ACC112 (cell line): ENCODE measurements around the gene BLMH.

ENCODE experiments used
- H2AFZ ChIP-seq: fragments of 200-600 bp; sonication (generic); one replicate; pipeline ENCODE4 v1.6.0; 2017; ENCODE audit warnings: antibody characterized with exemption, low read length; ENCODE audit not compliant: unreplicated experiment
- H3K27ac ChIP-seq: fragments of 200-600 bp; sonication (generic); 2 replicates; pipeline ENCODE4 v1.5.1; 2014; ENCODE audit warnings: low read depth, mild to moderate bottlenecking, antibody characterized with exemption, low read length, moderate library complexity
- H3K27me3 ChIP-seq: fragments of 200-600 bp; sonication (generic); 2 replicates; pipeline ENCODE4 v1.6.1; 2014; ENCODE audit warnings: mild to moderate bottlenecking, antibody characterized with exemption, low read length, moderate library complexity, mixed read lengths; ENCODE audit not compliant: insufficient read depth
- H3K36me3 ChIP-seq: fragments of 200-600 bp; sonication (generic); 2 replicates; pipeline ENCODE4 v1.6.1; 2016; ENCODE audit warnings: mild to moderate bottlenecking, antibody characterized with exemption, low read length, moderate library complexity, mixed read lengths; ENCODE audit not compliant: insufficient read depth
- H3K4me1 ChIP-seq: fragments of 200-600 bp; sonication (generic); one replicate; pipeline ENCODE4 v1.6.1; 2016; ENCODE audit warnings: low read length, mixed read lengths; ENCODE audit not compliant: insufficient read depth, unreplicated experiment, control insufficient read depth
- H3K4me3 ChIP-seq: fragments of 200-600 bp; sonication (generic); 2 replicates; pipeline ENCODE4 v1.5.1; 2014; ENCODE audit warnings: mild to moderate bottlenecking, low read depth, low read length
- H3K79me2 ChIP-seq: fragments of 200-600 bp; sonication (generic); one replicate; pipeline ENCODE4 v1.6.0; 2016; ENCODE audit warnings: low read length; ENCODE audit not compliant: control insufficient read depth, unreplicated experiment, insufficient read depth

Gene BLMH

GRCh38 chr17:30249460-30249859, 42.3 kb downstream of the BLMH start:
- Histone ChIP-seq H2AFZ (no peak overlapping the region), H3K4me1 (peaks cover 10% of the 10 kb centered on the region), H3K27me3 (no peaks in the 10 kb centered on the region)

GRCh38 chr17:30248786-30249185, 43.0 kb downstream of the BLMH start:
- Histone ChIP-seq H3K79me2 (no peaks in the 10 kb centered on the region), H3K4me3 (no peak overlapping the region), H3K27ac (no peak overlapping the region), H3K4me1 (peaks cover 10% of the 10 kb centered on the region), H3K27me3 (no peaks in the 10 kb centered on the region), H3K36me3 (peaks cover 25% of the 10 kb centered on the region), H2AFZ (no peak overlapping the region)

More at GRCh38 chr17:30249460-30249859, 42.3 kb downstream of the BLMH start:
- no peaks in the 10 kb centered on the region for H3K79me2 ChIP-seq
- no peak overlapping the region for H3K4me3 ChIP-seq
- no peak overlapping the region for H3K27ac ChIP-seq
- peaks cover 25% of the 10 kb centered on the region for H3K36me3 ChIP-seq

GRCh38 chr17:30246460-30246859, 45.3 kb downstream of the BLMH start:
- Histone ChIP-seq H3K27me3 (no peaks in the 10 kb centered on the region), H2AFZ (no peak overlapping the region), H3K4me3 (no peak overlapping the region), H3K79me2 (no peaks in the 10 kb centered on the region), H3K4me1 (peaks cover 10% of the 10 kb centered on the region), H3K36me3 (peaks cover 24% of the 10 kb centered on the region), H3K27ac (no peak overlapping the region)

GRCh38 chr17:30244853-30245385, 46.8 kb downstream of the BLMH start:
- peaks cover 20% of the 10 kb centered on the region for H3K36me3 ChIP-seq
- no peak overlapping the region for H2AFZ ChIP-seq
- no peak overlapping the region for H3K4me3 ChIP-seq
- H3K79me2 ChIP-seq: no peaks in the 10 kb centered on the region
- H3K27ac ChIP-seq: peak overlapping the region; percentile 49
- H3K27me3 ChIP-seq: no peaks in the 10 kb centered on the region
- peaks cover 10% of the 10 kb centered on the region for H3K4me1 ChIP-seq

- no peak overlapping the region for H3K4me3 ChIP-seq
- no peaks in the 10 kb centered on the region for H3K27me3 ChIP-seq
- H3K79me2 ChIP-seq: no peaks in the 10 kb centered on the region
- H3K27ac ChIP-seq: no peak overlapping the region
- H2AFZ ChIP-seq: no peak overlapping the region
- peaks cover 10% of the 10 kb centered on the region for H3K4me1 ChIP-seq
- H3K36me3 ChIP-seq: peaks cover 8% of the 10 kb centered on the region
These were observed 48.2 kb downstream of the BLMH start for GRCh38 chr17:30243568-30243967.

- Histone ChIP-seq H2AFZ (no peak overlapping the region), H3K4me3 (no peak overlapping the region), H3K27me3 (peaks cover under 1% of the 10 kb centered on the region), H3K27ac (no peak overlapping the region), H3K4me1 (peaks cover 10% of the 10 kb centered on the region), H3K79me2 (no peaks in the 10 kb centered on the region), H3K36me3 (peaks cover 3% of the 10 kb centered on the region; the same call in 1 of the 2 replicates)
These were observed 48.7 kb downstream of the BLMH start for GRCh38 chr17:30243002-30243401.

GRCh38 chr17:30241051-30241450, 50.7 kb downstream of the BLMH start:
- no peak overlapping the region for H2AFZ ChIP-seq
- H3K4me3 ChIP-seq: no peak overlapping the region
- H3K27ac ChIP-seq: no peak overlapping the region

GRCh38 chr17:30240177-30240576, 51.6 kb downstream of the BLMH start:
- Histone ChIP-seq H3K4me3 (no peak overlapping the region), H2AFZ (no peak overlapping the region), H3K36me3 (no peaks in the 10 kb centered on the region), H3K27ac (no peak overlapping the region), H3K4me1 (peaks cover 9% of the 10 kb centered on the region), H3K79me2 (no peaks in the 10 kb centered on the region), H3K27me3 (peaks cover 25% of the 10 kb centered on the region)

More at GRCh38 chr17:30241051-30241450, 50.7 kb downstream of the BLMH start:
- Histone ChIP-seq H3K36me3 (no peaks in the 10 kb centered on the region), H3K79me2 (no peaks in the 10 kb centered on the region), H3K4me1 (peaks cover 10% of the 10 kb centered on the region), H3K27me3 (peaks cover 16% of the 10 kb centered on the region)

- H3K4me3 ChIP-seq: no peak overlapping the region
- peaks cover 7% of the 10 kb centered on the region for H3K4me1 ChIP-seq
- H2AFZ ChIP-seq: no peak overlapping the region
- no peaks in the 10 kb centered on the region for H3K79me2 ChIP-seq
- no peaks in the 10 kb centered on the region for H3K36me3 ChIP-seq
- H3K27ac ChIP-seq: no peak overlapping the region
- peaks cover 36% of the 10 kb centered on the region for H3K27me3 ChIP-seq
These were observed 52.7 kb downstream of the BLMH start for GRCh38 chr17:30239089-30239462.

GRCh38 chr17:30238387-30239088, 53.2 kb downstream of the BLMH start:
- peaks cover 41% of the 10 kb centered on the region for H3K27me3 ChIP-seq
- H3K4me3 ChIP-seq: no peak overlapping the region
- H3K36me3 ChIP-seq: no peaks in the 10 kb centered on the region
- no peak overlapping the region for H3K27ac ChIP-seq
- H2AFZ ChIP-seq: no peak overlapping the region
- H3K4me1 ChIP-seq: peaks cover 7% of the 10 kb centered on the region
- H3K79me2 ChIP-seq: no peaks in the 10 kb centered on the region

- Histone ChIP-seq H2AFZ (no peak overlapping the region), H3K36me3 (no peaks in the 10 kb centered on the region), H3K27ac (no peak overlapping the region), H3K4me1 (peaks cover 7% of the 10 kb centered on the region), H3K27me3 (peaks cover 47% of the 10 kb centered on the region), H3K4me3 (no peak overlapping the region), H3K79me2 (no peaks in the 10 kb centered on the region)
These were observed 53.8 kb downstream of the BLMH start for GRCh38 chr17:30238003-30238344.
